SU-DHL-6 (cell line): ENCODE results near the gene ZCCHC12.

Experiments used
- H2AFZ ChIP-seq: fragments of 200-600 bp; sonication (generic); 2 replicates; pipeline ENCODE4 v1.6.1; 2014; ENCODE audit warnings: low read depth, mild to moderate bottlenecking, moderate library complexity, mixed read lengths, antibody characterized with exemption, low read length; ENCODE audit not compliant: severe bottlenecking
- H3F3A ChIP-seq: fragments of 200-600 bp; shearing (Covaris generic); 2 replicates; pipeline ENCODE4 v1.6.0; 2016; ENCODE audit warnings: antibody characterized with exemption, mild to moderate bottlenecking; ENCODE audit not compliant: insufficient read depth
- H3K27ac ChIP-seq: fragments of 200-600 bp; sonication (generic); 2 replicates; pipeline ENCODE4 v1.5.1; 2016; ENCODE audit warnings: low read depth, mild to moderate bottlenecking, low read length, moderate library complexity, mixed read lengths
- H3K27me3 ChIP-seq: fragments of 200-600 bp; sonication (generic), shearing (Covaris generic); 2 replicates; pipeline ENCODE4 v1.6.0; 2014; ENCODE audit warnings: mild to moderate bottlenecking, low read length
- H3K36me3 ChIP-seq: fragments of 200-600 bp; sonication (generic); 2 replicates; pipeline ENCODE4 v1.6.1; 2014; ENCODE audit warnings: mild to moderate bottlenecking, low read length, mixed read lengths
- H3K4me2 ChIP-seq: fragments of 300-600, 200-600 bp; shearing (Covaris generic), sonication (generic); 2 replicates; pipeline ENCODE4 v1.6.0; 2014; ENCODE audit warnings: low read length, low read depth, mild to moderate bottlenecking; ENCODE audit not compliant: poor library complexity, severe bottlenecking
- H3K4me3 ChIP-seq: fragments of 200-600 bp; sonication (generic); 2 replicates; pipeline ENCODE4 v1.5.1; 2014; ENCODE audit warnings: antibody characterized with exemption, low read length, mild to moderate bottlenecking, mixed read lengths; ENCODE audit not compliant: insufficient read depth, poor library complexity, severe bottlenecking
- H3K79me2 ChIP-seq: fragments of 200-600 bp; sonication (generic); 2 replicates; pipeline ENCODE4 v1.6.1; 2014; ENCODE audit warnings: mild to moderate bottlenecking, low read length, moderate library complexity; ENCODE audit not compliant: insufficient read depth
- H3K9ac ChIP-seq: fragments of 200-600 bp; sonication (generic); 2 replicates; pipeline ENCODE4 v1.7.0; 2014; ENCODE audit warnings: mild to moderate bottlenecking, low read length
- H3K9me2 ChIP-seq: fragments of 200-600 bp; sonication (generic); replicated peaks from 2 replicates; pipeline ENCODE4 v1.6.1; 2014; ENCODE audit warnings: low read length; ENCODE audit not compliant: insufficient read depth
- H3K9me3 ChIP-seq: fragments of 200-600 bp; sonication (generic); 2 replicates; pipeline ENCODE4 v1.6.1; 2014; ENCODE audit warnings: low read length, mixed read lengths; ENCODE audit not compliant: insufficient read depth
- H4K20me1 ChIP-seq: fragments of 200-600 bp; sonication (generic); 2 replicates; pipeline ENCODE4 v1.6.1; 2014; ENCODE audit warnings: low read depth, mild to moderate bottlenecking, antibody characterized with exemption, low read length, moderate library complexity, mixed read lengths
- CTCF ChIP-seq: fragments of 200-600 bp; sonication (generic); IDR thresholded peaks from one replicate; pipeline ENCODE4 v1.5.1; 2017; ENCODE audit warnings: antibody characterized with exemption, mild to moderate bottlenecking, low read length, moderate library complexity; ENCODE audit not compliant: insufficient read depth, poor library complexity, severe bottlenecking
- EZH2phosphoT487 ChIP-seq: fragments of 200-600 bp; sonication (generic), shearing (Covaris generic); conservative IDR thresholded peaks from 2 replicates; pipeline ENCODE4 v1.6.1; 2018; ENCODE audit warnings: mild to moderate bottlenecking, antibody characterized with exemption, low read length, moderate library complexity, mixed read lengths

The ZCCHC12 gene

DNA sequence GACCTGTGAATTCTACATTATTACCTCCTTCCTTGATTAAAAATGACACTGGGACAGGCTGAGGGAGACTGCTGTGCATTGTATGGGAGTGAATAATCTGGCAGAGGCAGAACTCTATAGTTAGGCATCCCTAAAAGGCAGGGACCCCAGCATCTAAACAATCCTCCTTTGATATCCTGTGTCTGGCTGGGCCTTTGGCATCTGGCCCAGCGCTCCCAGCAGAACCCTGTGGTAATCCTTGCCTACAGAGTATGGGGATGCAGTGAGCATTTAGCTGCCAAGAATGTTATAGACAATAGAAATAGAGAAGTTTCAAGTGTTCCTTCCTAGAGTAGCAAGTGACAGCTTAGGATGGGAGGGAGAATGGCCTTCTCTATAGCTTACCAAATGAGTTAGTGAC is 38.5 kb downstream of the ZCCHC12 start:
- H3K36me3 ChIP-seq = no peaks in the 10 kb centered on the region
- no peak overlapping the region for H3K4me2 ChIP-seq
- no peaks in the 10 kb centered on the region for H4K20me1 ChIP-seq
- H3K4me3 ChIP-seq = no peak overlapping the region
- TF ChIP-seq CTCF (no peak), EZH2phosphoT487 (no peak)
- no peaks in the 10 kb centered on the region for H3K9me2 ChIP-seq
- no peak overlapping the region for H3K27ac ChIP-seq
- no peak overlapping the region for H2AFZ ChIP-seq
- no peak overlapping the region for H3K9ac ChIP-seq
- H3F3A ChIP-seq = no peaks in the 10 kb centered on the region
- no peaks in the 10 kb centered on the region for H3K9me3 ChIP-seq
- H3K27me3 ChIP-seq = no peaks in the 10 kb centered on the region
- H3K79me2 ChIP-seq = no peaks in the 10 kb centered on the region

DNA sequence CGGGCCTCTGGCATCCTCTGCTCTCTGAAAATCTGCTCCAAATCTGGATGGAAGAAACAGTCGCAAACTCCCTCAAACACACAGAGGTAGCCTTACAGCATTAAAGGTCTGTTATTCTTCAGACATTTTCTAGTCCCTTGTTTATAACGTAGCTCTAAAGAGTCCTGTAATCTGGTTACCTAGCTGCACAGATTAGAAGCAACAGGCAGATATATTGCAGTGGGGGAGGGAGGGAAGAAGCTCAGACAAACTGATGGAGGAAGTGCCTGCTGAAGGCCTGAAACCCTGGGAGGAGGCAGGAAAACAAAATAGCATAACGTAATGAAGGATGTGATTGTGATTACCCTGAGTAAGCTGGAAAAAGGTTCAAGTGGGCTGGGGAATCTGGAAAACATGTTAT is 39.4 kb downstream of the ZCCHC12 start:
- TF ChIP-seq CTCF (no peak), EZH2phosphoT487 (no peak)
- Histone ChIP-seq H2AFZ (no peak overlapping the region), H3F3A (no peaks in the 10 kb centered on the region), H3K27me3 (no peaks in the 10 kb centered on the region), H3K79me2 (no peaks in the 10 kb centered on the region), H3K9me3 (no peaks in the 10 kb centered on the region), H3K27ac (no peak overlapping the region), H3K9me2 (no peaks in the 10 kb centered on the region), H3K4me3 (no peak overlapping the region), H3K4me2 (no peak overlapping the region), H3K9ac (no peak overlapping the region), H4K20me1 (no peaks in the 10 kb centered on the region), H3K36me3 (no peaks in the 10 kb centered on the region)

GRCh38 chrX:118864063-118864635 is 40.5 kb downstream of the ZCCHC12 start:
- Histone ChIP-seq H3K9me3 (no peaks in the 10 kb centered on the region), H3K27ac (no peak overlapping the region), H2AFZ (no peak overlapping the region), H3K9ac (no peak overlapping the region), H4K20me1 (no peaks in the 10 kb centered on the region), H3F3A (no peaks in the 10 kb centered on the region), H3K36me3 (no peaks in the 10 kb centered on the region), H3K9me2 (no peaks in the 10 kb centered on the region), H3K79me2 (no peaks in the 10 kb centered on the region), H3K4me2 (no peak overlapping the region), H3K27me3 (no peaks in the 10 kb centered on the region), H3K4me3 (no peak overlapping the region)
- TF ChIP-seq EZH2phosphoT487 (no peak), CTCF (no peak)

GRCh38 chrX:118865231-118865630 is 41.6 kb downstream of the ZCCHC12 start:
- H3K27me3 ChIP-seq = no peaks in the 10 kb centered on the region
- H3K79me2 ChIP-seq = no peaks in the 10 kb centered on the region
- H3K4me3 ChIP-seq = no peak overlapping the region
- no peaks in the 10 kb centered on the region for H4K20me1 ChIP-seq
- no peaks in the 10 kb centered on the region for H3K9me2 ChIP-seq
- no peak for TF ChIP-seq EZH2phosphoT487
- TF ChIP-seq CTCF = no peak
- no peak overlapping the region for H2AFZ ChIP-seq
- H3K27ac ChIP-seq = no peak overlapping the region
- H3K4me2 ChIP-seq = no peak overlapping the region
- H3K36me3 ChIP-seq = no peaks in the 10 kb centered on the region
- H3F3A ChIP-seq = no peaks in the 10 kb centered on the region
- H3K9ac ChIP-seq = no peak overlapping the region
- no peaks in the 10 kb centered on the region for H3K9me3 ChIP-seq
